Body of pancreas (tissue), 4 donors: ENCODE measurements around the gene HOXA6.

Experiments
- CTCF ChIP-seq, 7 experiments: fragments of 450-650 bp in 4 of 7; fragments of 200-600 bp in 3 of 7; sonication (generic) in 3 of 7; IDR thresholded peaks; one replicate each; pipeline ENCODE4 v1.5.1; 2016 to 2019; ENCODE audit warnings: antibody characterized with exemption in 7 of 7
- POLR2A ChIP-seq, 3 donors: fragments of 450-650 bp; IDR thresholded peaks; one replicate each; pipeline ENCODE4 v1.6.1; 2016; ENCODE audit warnings: antibody characterized with exemption in 3 of 3, mild to moderate bottlenecking in 2 of 3

- TF ChIP-seq CTCF (IDR thresholded peaks at IDR 0.05) = no peak
- no peak for TF ChIP-seq POLR2A (IDR thresholded peaks at IDR 0.05)
Observed at GRCh38 chr7:27176524-27176845, 28.9 kb upstream of the HOXA6 start.
